Heart left ventricle (tissue), 13 donors: Measurements from ENCODE around the gene ZNF207.
"Not testable (repeated sequence)": the region's sequence is repeated elsewhere in the genome, so short reads cannot be mapped to it uniquely, and the experiment has no call there.

Experiments used
- POLR2A ChIP-seq, 2 donors: fragments of 450-650 bp; IDR thresholded peaks; one replicate each; pipeline ENCODE4 v1.6.1; 2017; ENCODE audit warnings: antibody characterized with exemption in 2 of 2, mild to moderate bottlenecking in 2 of 2, moderate library complexity in 2 of 2
- TF ChIP-seq, protein P1 (sequence below), 12 donors: fragments of 200-600 bp; sonication (generic) in 4 of 12; IDR thresholded peaks; one replicate each; pipeline versions ENCODE4 v1.5.0 to v1.8.0; 2018 to 2022; ENCODE audit warnings: antibody characterized with exemption in 12 of 12, mild to moderate bottlenecking in 5 of 12
- donor health status: ischemic (EF 13 %, LVEDD 7.1; RV severe dilation, severe dysfunction).
- donor health status: DM: no; HTN: yes; CAD: no.
- donor health status: DM: no; HTN: no; CAD: no.
- donor health status: ischemic (EF 25% LVEDD 6.9; RV normal size, moderate dysfunction).
- donor health status: ischemic (EF 25% LVEDD 5.7; RV mildly dilated, moderate dysfunction).
- donor health status: ischemic (EF 35%, LVEDD 5.7; RV mildly dilated, moderate dysfunction).
- donor health status: nonischemic (EF 11% LVEDD 7.7; RV severe dilation, severe dysfunction).
- donor health status: DM: yes; HTN: yes; CAD: no.
- donor health status: PGD.
- donor health status: ischemic (EF 29% LVEDD 5.4; RV normal size, mild dysfunction).
- donor health status: nonischemic (EF 23%, LVEDD 6.1; RV moderate dilation, normal function).

DNA sequence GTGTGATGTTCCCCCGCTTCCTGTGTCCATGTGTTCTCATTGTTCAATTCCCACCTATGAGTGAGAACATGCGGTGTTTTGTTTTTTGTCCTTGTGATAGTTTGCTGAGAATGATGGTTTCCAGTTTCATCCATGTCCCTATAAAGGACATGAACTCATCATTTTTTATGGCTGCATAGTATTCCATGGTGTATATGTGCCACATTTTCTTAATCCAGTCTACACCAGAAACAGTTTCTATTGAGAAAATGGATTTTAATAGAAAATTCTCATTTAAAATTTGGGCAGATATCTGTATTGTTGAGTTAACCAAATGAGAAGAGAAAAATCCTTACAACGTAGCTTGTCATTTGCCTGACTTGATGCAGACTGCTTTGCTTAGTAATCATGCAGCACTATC is 60.1 kb downstream of the ZNF207 start:
- TF ChIP-seq, protein P1, sequence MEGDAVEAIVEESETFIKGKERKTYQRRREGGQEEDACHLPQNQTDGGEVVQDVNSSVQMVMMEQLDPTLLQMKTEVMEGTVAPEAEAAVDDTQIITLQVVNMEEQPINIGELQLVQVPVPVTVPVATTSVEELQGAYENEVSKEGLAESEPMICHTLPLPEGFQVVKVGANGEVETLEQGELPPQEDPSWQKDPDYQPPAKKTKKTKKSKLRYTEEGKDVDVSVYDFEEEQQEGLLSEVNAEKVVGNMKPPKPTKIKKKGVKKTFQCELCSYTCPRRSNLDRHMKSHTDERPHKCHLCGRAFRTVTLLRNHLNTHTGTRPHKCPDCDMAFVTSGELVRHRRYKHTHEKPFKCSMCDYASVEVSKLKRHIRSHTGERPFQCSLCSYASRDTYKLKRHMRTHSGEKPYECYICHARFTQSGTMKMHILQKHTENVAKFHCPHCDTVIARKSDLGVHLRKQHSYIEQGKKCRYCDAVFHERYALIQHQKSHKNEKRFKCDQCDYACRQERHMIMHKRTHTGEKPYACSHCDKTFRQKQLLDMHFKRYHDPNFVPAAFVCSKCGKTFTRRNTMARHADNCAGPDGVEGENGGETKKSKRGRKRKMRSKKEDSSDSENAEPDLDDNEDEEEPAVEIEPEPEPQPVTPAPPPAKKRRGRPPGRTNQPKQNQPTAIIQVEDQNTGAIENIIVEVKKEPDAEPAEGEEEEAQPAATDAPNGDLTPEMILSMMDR (IDR thresholded peaks at IDR 0.05): not testable (repeated sequence)
- not testable (repeated sequence) for TF ChIP-seq POLR2A (IDR thresholded peaks at IDR 0.05)
